GM19467 (cell line): ENCODE measurements around the gene PLA2G4A.

Experiments used
- ATAC-seq: cut with Tn5 transposase; IDR thresholded peaks from one replicate; pipeline ENCODE4 v1.9.1; 2021; ENCODE audit warnings: mild to moderate bottlenecking, moderate library complexity; ENCODE audit not compliant: unreplicated experiment

PLA2G4A gene

DNA sequence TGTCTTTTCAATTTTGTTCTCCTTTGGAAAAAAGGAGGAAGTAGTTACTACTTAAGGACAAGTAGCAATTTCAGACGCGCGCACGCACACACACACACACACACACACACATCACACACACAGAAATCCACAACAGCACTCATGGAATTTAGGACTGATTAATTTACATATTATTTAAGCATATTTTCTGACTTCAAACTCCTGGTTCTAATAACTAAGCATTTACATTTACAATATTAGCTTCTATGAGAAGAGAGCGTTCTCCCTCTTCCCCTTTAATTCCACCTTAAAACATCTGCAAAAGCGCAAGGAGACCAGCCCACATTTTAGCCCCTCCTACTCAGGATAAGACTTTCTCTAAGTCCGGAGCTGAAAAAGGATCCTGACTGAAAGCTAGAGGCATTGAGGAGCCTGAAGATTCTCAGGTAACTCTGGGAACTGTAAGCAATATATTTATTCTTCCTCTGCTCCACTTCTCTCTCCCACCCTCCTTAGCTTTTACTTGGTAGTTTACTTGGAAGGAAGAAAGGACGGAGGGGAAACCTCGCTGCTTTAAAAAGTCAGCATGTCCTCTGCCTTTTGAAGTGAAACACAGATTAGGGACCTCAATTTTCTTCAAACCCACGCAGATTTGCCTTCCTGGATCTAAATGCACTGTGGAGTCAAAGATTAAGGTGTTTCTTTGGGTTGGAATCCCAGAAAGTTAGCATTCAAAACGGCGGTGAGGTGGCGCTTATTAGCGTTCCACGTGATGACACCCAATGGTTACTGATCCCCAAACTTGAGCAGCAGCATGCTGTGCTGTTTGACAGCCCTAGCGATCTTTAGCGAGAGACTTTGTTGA, at the start of gene PLA2G4A:
Gene PLA2G4A (plus strand): TSS at position 339 of the 844 bp plus-strand sequence. CDS start 25,406 bp downstream, outside the sequence.
- ATAC-seq = peak; percentile 69

DNA sequence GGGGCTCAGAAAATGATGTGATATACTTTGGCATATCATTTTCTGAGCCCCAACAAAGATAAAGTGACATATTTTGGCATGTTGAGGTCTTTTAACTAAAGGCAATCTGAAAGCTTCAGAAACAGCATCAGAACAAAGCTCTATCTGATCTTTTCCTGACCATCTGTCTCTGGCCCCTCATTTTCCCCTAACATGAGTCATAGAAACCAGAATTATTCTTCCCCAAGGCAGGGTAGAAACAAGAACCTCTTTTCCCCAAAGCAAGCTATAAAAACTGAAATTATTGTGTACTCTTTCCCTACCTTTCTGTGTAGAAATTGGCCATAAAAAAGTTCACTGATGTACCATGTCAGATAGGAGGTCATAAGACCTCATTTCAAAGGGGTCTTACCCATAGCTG, 48.7 kb upstream of the PLA2G4A start:
- no peak for ATAC-seq

DNA sequence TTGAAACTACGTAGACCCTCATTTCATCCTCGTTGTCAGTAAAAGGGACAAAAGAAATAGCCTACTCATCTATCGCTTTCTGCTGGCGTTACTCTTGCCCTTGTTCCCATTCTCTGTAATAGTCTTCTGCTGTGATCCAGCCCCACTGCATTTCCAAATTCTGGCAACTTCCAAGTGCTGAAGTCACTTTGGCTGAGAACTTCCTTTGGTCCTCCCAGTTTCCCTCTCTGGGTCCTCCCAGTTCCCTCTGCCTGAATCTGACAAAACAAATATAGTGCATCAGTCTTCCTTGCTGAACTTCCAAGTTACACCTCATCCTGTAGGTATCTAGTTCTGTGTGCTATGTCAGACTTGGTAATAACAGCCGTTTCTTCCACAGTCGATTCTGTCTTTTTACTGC, 47.0 kb upstream of the PLA2G4A start:
- ATAC-seq = no peak

DNA sequence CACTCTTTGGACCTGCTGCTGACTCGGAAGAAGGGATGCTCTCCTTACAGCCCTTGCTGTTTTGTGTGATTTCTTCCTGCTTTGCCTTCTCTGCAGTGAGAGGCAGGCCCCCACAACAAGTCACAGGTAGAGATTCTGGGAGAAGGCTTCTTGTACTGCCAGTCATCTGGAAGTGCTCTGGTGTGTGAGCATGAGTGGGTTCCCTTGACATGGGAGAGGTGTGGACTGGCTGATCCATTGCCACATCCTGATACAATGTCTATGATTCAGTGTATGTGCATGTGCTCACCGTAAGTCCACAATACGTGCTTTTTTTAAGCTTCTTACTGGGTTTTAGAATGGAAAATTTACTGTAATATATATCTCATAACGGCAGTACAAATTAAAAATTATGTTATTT, 46.0 kb upstream of the PLA2G4A start:
- ATAC-seq = no peak

DNA sequence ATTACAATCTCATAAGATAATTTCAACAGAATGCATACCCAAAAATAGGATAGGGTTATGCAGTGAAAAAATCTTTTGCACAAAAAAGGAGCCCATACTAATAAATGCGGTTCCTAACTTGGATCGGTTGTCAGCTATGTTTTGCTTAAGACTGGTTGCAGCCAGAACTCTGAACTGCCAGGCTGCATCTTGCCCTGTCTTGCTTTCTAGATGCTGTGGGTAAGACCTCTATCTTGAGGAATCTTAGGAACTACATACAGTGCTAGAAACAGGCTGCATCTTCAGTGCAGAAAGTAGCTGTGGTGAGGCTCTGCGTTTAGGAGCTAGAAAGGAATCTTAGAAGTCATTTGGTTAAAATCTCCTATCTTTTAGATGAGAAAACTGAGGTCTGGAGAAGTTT, 45.6 kb upstream of the PLA2G4A start:
- ATAC-seq = no peak

DNA sequence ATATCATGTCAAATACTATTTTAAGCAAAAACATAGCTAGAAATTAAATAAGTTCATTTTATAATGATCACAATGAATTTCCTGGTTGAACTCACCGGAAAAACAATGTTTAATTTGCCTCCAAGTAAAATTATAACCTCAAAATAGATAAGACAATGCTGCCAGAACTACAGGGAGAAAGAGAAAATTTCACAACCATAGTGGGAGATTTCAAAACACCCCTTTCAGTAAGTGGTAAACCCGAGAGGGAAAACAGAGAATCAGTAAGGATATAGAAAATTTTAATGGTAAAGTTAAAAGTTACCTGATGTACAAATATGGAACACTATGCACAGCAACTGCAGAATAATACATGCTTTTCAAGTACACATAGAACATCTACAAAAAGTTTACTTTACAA, 43.2 kb upstream of the PLA2G4A start:
- no peak for ATAC-seq

DNA sequence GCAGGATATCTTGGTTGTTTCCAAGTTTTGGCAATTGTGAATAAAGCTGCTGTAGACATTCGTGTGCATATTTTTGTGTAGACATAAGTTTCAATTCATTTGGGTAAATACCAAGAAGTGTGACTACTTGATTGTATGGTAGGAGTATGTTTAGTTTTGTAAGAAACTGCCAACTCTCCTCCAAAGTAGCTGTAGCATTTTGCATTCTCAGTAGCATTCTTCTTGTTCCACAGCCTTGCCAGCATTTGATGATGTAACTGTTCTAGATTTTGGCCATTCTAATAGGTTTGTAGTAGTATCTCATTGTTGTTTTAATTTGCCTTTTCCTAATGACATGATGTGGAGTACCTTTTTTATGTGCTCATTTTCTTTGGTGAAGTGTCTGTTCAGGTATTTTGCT, 38.6 kb upstream of the PLA2G4A start:
- no peak for ATAC-seq

DNA sequence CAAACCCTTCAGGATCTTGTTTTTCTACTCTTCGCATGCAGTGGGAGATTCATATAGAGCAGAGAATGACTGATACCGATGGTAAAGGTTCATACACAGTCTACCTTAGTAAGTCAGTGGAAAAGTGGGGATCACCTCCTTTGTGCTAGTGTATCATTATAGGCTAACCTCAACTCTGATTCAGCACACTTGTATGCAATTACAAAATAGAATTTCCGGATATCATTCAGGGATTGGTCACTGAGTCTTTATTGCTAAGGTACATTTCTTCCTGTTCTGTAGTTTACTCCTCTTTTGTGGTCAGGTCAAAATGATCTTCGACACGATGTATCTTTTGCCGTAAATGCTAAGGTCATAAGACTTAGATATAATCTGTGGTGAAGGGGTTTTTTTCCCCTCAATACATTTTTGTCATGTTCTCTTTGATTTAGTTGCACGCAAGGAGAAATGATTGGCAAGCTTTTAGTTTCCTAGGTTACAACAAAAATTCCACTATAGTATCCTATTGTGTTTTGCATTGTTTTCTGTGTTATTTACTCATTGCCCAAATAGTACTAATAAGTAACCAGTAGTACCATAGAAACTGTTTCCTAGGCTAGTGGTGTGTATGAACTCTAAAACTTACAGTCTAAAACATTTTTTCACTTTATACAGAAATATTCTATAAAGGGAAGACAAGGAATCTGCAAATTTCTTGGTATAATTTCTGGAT, 35.7 kb upstream of the PLA2G4A start:
- no peak for ATAC-seq

DNA sequence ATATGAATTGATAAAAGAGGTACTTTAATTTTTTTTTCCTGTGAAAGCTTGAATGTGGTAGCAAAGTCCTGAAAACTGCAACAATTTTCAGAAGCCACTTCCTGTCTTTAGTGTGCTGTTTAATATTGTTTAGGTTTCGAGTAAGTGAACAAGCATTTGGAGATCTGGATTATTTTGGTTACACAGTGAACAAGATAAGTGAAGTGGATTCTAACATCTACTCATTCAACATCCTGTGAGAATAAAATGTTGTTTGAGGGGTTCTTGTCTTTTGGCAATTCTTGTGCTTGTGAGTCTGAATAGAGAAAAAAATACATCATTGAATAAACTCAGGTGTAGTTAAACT, 35.2 kb upstream of the PLA2G4A start:
- no peak for ATAC-seq

DNA sequence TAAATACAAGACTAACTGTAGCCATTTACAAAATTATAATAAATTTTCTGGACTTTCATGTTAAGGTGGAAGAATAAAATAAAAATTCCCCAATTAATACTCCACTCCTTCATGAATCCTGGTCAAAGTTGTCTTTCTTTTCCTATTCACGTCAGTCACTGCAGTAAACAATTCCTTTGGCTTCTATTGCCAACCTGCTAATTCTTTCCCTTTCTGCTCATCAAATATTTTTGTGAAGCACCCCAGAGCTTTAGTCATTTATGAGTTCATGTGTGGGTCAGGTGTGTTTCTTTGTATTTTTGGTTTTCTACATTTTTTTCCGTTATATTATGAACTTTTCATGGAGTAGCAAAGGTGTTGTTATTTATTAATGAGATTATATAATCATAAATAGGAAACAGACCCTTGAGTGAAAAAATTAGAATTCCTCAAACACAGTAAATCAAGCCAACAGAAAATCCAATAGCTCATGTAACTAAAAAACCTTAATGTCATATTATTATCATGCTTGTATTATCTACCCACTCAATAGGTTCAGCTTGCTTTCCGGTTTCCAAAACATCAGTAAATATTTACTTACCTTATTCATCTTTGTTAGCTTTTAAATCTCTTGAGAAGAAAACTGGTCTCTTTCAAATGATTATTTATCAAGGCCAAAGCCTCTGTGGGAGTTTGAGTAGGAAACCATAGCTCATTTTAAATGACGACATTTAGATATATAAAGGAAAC, 29.6 kb upstream of the PLA2G4A start:
- no peak for ATAC-seq

DNA sequence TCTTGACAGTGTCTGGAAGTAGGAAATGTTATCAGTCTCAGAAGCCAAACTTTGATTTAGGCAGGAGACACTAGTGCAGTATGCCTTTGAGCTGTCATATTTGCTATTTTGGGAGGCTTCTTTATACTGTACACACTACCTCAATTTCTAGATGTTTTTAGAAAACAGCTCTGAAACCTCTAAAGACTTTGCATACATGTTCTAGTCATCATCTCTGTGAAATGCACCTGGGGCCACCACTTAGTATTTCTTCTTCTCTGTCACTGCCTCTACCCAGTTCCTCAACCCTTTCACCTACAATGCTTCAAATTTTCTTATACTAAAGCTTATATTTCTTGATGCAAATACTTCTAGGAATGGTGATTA, 29.1 kb upstream of the PLA2G4A start:
- peak; percentile 95 for ATAC-seq

DNA sequence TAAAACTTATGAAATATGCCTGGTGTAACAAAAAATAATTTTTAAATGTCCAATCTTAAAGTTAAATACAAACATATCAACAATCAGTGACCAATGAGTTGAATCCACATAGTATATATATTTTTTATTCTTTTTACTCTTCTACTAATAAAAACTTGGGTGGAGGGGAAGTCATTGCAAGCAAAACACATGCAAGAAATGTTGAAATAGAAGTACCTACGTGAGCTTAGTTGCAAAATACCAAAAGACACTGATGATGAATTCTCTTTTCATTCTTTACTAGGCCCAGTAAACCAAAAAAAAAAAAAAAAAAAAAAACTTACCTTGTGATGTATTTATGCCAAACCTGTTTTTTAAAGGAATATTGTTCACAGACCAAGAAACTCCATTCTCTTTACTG, 26.4 kb upstream of the PLA2G4A start:
- no peak for ATAC-seq

DNA sequence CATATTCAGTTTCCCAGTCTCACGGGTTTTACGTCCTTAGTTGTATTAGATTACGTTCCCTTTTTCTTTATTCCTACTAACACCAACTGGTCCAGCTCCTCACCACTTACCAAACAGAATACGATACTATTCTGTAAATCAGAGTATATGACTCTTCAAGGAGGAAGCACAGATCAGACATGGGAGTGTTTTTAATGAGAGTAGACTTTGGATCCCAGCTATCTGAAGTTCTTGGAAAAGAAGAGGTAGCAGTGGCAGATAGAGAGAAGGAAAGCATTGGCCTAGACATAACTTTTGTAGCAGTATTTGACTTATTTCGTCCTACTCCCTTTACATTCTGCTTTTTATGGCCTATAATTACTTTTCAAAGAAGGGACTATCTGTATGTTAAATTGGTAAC, 24.1 kb upstream of the PLA2G4A start:
- no peak for ATAC-seq

DNA sequence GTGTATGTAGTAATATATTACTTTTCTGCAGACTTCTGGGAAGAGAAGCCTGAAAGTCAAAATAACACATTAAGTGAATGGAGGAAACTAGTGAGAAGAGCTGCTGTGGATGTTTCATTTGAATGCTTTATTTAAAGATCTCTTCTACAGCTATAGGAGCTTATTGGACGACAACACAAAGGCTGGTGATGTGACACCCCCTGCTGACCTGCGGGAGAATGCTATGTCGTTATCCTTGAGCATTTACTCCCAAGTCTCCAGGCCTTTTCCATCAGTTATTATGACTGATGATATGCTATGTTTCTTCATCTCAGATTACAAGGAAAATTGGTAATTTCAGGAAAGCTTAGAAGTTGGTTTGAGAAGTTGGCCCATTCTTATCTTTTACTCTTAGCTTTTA, 22.3 kb upstream of the PLA2G4A start:
- no peak for ATAC-seq

DNA sequence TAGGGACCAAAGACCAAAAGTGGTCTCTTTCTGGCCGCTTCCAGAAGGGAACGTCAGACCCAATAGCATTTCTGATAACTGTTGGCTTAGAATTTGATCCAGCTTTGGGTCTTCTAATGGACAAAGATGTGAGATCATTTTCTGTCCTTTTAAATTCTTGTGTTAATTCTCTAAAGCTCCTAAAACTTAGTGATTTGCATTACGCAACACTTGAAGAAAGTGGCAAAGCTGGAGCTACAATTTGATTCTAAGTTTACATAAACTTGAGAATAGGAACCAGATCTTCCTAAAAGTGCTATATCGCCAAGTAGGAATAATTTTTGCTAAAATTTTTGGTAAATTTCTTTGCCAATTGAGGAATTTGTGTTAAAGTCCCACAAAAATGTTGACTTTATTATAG, 21.6 kb upstream of the PLA2G4A start:
- no peak for ATAC-seq

DNA sequence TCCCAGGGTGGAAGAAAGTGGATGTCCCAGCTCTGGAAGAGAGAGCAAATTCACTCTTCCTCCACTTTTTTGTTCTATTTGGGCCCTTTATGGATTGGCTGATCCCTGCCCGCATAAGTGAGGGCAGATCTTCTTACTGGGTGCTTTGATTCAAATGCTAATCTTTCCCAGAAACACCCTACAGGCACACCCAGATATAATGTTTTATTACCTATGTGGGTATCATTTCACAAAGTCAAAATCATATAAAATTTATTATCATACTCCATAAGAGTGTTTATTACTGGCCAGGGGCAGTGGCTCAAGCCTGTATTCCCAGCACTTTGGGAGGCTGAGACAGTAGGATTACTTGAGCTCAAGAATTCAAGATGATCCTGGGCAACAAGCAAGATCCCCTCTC, 16.9 kb upstream of the PLA2G4A start:
- no peak for ATAC-seq

DNA sequence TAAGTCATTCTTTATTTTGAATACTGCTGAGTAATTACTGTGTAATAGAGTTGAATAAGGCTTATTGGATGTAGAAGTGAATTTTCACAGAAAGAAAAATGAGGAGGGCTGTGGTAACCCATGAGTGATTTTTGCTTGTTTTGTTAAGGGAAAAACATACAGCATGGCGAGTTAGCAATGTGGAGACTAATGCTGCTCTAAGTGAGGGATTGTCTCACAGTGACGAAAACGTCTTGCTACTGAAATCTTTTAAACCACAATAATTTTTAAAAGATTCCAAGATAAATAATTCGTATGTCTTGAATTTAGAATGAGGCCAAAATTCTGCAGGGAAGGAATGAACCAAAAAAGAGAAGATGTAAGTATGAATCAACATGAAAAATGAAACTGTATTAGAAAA, 16.2 kb upstream of the PLA2G4A start:
- no peak for ATAC-seq

DNA sequence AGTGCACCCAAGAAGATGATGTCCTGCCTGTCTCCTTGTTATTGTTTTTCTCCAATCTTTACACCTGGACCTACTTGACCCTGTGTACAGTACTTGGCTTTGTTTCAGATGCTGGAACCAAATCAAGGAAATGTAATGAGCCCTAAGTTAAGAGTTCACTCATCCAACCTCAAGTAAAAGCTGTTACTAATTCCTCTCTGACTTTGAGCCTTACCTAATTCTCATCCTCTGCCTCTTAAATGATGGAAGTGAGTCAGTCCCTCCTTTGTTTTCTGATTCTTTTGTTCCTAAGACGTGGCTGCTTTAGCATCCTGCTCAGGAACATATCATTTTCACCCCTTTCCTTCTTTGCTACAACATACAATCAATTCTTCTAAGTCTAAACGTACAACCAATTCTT, 15.3 kb upstream of the PLA2G4A start:
- no peak for ATAC-seq

DNA sequence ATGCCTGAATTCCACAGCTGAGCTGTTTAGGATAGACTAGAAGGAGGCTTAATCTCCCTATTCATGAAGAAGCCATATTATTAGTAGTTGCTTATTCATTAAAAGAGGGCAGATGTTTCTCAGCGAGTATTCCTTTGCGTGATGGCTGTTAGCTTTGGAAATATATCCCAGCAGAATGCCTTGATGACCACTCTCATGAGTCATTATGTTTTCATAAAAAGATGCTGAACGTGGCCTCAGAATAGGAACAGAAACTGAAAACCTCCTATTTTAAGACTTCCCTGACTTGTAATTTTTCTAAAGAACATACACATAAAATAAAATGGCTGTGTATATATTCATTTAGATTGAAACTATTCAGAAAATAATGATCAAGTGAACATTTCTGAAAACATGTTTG, 9.6 kb upstream of the PLA2G4A start:
- ATAC-seq = peak; percentile 51

DNA sequence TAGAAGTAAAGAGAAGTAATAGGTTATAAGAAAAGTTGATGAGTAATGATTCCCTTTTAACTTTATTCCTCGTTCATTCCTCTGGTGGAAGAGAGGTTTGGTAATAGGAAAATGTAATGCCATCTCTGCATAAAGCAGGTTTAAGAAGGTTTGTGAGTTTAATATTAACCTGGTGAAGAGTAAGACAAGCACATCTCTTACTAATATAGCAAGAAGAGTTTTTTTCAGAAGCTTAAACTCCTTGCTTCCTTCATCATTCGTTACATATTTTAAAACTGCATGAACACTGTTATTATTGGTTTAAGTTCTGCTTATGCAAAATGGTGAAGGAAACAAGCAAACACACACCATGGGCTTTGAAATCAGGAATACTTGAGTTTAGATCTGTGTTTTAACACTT, 9.2 kb upstream of the PLA2G4A start:
- ATAC-seq = peak; percentile 40

DNA sequence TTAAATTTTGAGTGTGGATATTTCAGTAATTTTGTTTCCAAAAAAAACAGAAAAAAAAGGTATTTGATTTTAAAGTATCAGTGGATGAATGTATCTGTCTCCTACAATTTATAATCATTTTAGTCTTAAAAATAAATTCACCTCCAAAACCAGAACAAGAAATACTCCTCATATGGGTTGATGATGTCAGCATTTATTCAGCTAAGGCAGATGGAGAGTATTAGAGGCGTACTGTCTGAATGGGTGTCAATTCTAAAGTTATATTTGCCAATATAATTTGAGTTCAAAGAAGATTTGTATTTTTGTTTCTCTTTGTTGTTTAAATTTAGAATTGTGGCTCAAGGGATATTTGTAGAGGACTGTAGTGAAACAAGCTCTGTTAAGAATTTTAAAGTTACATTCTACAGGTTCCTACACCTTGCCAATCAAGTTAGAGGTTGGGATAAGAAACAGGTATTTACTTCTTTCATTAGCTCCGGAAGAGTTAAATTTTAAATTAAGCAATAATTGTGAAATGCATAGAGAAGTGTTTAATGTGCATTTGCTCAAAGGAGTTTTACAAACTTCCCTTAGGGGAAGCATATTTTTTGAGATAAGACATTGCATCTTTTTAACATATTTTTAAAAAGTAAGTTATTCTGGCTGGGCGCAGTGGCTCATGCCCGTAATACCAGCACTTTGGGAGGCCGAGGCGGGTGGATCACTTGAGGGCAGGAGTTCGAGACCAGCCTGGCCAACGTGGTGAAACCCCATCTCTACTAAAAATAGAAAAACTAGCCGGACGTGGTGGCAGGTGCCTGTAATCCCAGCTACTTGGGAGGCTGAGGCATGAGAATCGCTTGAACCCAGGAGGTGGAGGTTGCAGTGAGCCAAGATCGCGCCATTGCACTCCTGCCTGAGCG, 1.2 kb downstream of the PLA2G4A start:
- no peak for ATAC-seq
